Amniotic stem cell (primary cell): ENCODE measurements around the gene COL25A1.
"Not testable (repeated sequence)": the region's sequence is repeated elsewhere in the genome, so short reads cannot be mapped to it uniquely, and the experiment has no call there.

ENCODE experiments used
- DNase-seq: peaks from one replicate; lab custom pipeline; 2025; lab: John Stamatoyannopoulos, UW

Gene COL25A1

DNA sequence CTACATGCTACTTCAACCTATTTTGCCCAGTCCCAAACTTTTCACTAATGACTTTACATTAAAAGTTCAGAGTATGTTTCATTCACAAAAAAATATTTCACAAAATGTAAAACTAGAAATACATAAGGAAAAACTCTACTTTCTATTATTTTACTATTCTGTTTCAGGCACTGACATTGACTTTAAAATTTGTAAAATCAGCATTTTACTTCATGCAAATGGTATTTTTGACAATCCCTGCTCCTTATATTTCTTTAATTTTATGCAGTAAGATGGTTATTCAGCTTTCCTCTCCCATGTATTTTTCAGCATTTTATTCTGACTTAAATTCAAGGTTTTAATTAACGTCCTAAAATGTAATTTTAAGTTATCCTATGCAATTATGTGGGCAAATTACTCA, 178.5 kb downstream of the COL25A1 start:
- no peak for DNase-seq

DNA sequence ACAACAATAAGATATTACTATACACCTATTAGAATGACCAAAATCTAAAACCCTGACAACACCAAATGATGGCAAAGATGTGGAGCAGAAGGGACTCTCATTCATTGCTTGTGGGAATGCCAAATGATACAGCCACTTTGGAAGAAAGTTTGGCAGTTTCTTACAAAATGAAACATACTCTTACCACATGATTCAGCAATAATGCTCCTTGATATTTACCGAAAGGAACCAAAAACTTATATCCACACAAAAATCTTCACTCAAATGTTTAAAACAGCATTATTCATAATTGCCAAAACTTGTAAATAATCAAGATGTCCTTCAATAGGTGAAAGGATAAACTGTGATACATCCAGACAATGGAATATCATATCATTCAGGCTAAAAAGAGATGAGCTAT, 180.9 kb downstream of the COL25A1 start:
- DNase-seq, result no peak

DNA sequence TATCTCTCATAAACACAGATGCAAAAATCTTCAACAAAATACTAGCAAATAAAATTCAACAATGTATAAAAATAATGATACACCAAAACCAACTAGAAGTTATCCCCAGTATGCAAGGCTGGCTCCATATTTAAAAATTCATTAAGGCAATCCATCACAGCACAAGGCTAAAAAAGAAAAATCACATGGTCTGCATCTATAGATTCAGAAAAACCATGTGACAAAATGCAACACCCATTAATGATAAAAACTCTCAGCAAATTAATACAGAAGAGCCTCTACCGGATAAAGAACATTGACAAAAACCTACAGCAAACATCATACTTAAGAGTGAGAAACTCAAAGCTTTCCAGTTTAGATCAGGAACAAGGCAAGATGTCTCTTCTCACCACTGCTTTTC, 182.6 kb downstream of the COL25A1 start:
- no peak for DNase-seq

DNA sequence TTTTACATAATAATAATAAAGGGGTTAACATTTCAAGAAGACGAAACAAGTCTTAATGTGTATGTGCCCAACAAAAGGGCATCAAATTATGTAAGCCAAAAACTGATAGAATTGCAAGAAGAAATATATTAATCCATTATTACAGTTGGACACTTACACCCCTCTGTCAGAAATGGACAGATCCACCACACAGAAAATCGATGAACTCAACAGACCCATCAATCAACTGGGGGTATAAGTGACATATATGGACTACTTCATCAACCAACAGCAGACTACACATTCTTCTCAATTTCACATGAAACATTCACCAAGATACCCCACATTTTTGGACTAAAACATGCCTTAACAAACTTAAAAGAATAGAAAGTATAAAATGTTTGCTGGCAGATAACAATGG, 183.8 kb downstream of the COL25A1 start:
- no peak for DNase-seq

DNA sequence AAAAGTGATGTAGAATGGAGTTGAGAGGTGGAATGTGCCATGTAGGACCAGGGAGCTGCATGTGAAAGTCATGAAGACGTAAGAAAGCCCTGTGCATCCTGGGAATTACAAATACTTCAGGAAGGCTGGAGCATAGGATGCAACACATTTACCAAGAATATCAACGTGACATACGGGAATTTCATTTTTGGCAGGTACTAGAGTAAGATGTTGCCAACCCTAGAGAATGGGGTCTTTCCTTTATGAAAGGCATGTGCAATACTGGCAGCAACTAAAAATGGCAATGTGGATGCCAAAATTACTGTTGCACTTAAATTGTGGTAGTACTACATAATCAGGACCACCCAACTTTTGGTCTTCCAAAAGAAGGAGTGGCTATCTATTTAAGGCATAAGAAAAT, 188.0 kb downstream of the COL25A1 start:
- no peak for DNase-seq

DNA sequence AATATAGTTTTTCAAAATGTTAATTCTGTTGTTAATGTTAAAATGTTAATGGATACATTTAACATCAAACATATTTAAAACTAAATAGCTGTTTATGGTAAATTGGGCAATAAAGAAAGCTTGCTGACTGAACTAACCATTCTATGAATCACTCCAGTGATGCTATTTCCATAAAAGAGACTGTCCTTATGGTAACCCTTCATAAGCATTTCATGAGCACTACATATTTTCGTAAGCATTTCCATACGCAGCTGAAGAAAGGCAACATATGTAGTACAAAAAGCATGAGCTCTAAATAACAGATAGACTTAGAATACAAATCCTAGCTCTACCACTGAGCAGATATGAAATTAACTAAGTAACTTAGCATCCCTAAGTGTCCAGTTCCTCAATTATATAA, 188.9 kb downstream of the COL25A1 start:
- DNase-seq, result no peak

DNA sequence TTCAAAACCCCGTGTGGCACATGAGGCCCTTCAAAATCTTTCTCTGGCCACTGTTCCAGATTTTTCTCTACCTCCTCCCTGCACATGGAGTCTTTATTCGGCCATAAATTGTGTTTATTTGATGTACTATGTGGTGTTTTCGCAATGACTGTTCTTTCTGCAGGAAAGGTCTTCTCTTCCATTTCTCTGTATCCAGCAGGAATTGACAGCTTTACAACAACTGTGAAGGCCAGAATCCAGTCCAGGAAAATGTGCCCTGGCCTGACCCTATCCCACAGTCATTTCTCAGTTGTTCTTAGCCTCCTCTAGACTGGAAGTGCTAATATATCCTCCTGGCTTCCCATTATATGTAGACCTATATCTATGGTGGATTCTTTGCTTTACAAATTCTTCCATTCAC, 191.4 kb downstream of the COL25A1 start:
- DNase-seq, result no peak

DNA sequence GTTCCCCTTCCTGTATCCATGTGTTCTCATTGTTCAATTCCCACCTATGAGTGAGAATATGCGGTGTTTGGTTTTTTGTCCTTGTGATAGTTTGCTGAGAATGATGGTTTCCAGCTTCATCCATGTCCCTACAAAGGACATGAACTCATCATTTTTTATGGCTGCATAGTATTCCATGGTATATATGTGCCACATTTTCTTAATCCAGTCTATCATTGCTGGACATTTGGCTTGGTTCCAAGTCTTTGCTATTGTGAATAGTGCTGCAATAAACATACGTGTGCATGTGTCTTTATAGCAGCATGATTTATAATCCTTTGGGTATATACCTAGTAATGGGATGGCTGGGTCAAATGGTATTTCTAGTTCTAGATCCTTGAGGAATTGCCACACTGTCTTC, 194.2 kb downstream of the COL25A1 start:
- not testable (repeated sequence) for DNase-seq

DNA sequence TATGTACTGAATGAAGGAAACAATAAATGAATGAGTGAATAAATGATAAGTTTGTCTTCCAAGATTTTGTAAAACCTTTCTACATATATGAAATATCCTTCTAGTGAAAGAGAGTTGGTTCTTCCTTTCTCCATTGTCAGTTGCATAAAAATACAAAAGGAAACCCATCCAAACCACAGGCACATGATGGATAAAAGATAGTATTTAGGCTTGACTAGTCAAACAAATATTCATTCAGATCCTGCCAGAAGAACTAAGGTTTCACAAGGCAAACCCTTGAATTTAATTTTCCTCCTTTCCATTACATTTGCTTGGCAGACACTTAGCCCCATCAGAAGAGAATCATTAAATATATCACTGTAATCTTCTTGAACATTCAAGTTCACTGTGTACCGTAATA, 208.4 kb downstream of the COL25A1 start:
- DNase-seq, result no peak

DNA sequence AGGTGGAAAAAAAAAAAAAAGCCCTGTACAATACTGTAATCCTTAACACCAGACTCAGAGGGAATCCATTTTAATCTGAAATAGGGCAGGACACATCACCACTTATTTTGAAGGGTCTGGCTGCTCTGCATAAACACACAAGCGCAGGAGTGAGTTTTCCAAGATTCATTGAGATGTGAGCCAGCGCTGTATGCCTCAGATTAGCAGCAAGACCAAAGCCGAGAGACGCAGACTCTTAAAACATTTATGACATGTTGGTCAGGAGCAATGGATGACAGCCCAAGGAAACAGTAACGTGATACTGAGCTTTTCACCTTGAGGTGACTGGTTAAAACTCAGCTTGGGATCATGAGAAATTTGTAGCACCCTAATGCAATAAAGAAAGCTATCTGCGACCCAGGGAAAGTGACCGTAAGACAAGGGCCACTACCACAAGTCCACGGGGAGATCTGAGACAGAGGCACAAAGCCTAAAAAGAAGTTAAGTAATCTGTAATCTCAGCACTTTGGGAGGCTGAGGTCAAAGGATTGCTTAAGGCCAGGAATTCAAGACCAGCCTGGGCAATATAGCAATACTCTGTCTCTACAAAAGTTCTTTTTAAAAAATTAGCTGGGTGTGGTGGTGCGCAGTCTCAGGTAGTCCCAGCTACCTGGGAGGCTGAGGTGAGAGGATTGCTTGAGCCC, 210.6 kb downstream of the COL25A1 start:
- no peak for DNase-seq

DNA sequence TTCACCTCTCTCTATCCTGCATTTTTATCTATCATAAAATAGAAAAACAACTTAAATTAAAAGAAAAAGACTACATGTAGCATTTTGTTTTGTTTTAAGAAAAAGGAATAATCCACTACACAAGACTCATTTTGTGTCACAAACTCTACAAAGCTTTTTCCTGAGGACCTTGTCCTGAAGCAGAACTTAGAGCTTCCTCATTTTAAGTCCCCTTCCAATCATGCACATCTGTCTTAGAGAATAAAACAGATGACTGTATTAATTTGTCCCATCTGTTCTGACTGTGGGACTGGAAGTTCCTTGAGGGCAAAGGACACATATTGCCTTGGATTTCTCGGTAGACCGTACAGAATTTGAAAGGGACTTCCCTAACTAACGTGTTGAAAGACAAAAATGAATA, 218.5 kb downstream of the COL25A1 start:
- no peak for DNase-seq

DNA sequence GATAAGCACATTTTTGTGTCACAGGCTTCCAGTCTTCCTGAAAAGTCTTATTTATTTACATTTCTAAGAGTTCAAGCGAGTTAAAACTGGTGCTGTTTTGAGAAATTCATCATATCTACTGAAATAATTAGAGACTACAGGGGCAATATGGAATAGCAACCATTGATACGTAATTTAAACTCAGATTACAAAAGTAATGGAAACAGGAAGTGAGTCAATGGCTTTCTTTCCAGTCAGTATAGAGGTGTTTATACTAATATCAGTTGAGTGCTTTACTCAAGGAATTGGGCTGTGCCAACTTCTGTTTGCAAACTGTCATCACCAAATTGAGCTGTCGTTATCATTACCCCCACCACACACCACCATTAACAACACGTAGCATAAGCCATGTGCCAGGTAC, 222.7 kb downstream of the COL25A1 start:
- DNase-seq, result no peak

DNA sequence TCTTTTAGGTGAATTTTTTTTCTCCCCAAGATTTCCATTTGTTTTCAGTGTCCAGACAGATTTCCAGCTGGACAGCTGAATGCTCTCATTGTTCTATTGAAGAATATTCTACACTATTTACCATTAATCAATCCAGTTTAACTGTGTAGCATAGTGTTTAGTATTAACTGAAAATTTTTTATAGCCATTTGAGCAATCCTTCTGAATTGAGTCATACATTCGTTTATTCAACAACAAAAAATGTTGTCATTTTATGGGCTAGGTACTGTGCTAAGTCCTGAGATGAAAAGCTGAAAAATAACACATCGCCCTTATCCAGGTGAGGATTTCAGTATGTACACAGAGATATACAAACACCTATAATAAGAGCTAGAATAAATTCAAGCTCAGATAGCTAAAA, 223.3 kb downstream of the COL25A1 start:
- DNase-seq, result no peak

DNA sequence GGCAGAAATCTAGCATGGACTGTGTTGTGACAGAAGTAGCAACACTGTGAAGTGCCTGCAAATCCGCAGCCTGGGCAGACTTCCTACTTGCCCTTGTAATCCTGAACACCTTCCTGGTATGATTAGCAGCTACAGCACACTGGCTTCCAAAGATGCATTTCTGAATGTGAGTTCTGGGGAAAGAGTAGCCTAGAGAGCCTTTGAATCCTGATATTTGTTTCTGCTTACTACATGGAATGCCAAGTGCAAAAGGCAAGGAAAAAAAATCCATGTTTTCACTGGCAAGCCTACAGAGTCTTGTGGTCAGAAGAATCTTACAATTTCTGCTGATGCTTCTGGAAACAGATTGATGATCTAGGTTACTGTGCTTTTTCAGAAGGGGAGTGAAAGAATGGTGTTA, 223.7 kb downstream of the COL25A1 start:
- DNase-seq, result no peak

DNA sequence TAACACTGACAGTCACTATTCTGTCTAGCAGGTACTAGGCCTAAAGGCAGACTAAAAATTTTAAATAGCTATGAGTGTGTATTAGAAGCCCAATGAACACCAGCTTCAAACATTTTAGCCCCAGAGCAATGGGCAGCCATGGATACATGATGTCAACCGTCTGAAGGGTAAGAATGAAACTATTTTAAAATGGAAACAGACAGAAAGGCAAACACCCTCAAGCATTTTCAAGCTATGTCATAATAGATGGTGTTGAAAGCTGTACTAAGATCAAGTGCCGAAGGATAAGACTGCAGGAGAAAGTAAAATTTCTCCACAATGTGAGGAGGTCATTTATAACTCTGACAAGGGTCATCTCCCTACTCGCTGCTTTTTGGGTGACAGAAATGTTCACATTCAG, 225.0 kb downstream of the COL25A1 start:
- DNase-seq, result no peak

DNA sequence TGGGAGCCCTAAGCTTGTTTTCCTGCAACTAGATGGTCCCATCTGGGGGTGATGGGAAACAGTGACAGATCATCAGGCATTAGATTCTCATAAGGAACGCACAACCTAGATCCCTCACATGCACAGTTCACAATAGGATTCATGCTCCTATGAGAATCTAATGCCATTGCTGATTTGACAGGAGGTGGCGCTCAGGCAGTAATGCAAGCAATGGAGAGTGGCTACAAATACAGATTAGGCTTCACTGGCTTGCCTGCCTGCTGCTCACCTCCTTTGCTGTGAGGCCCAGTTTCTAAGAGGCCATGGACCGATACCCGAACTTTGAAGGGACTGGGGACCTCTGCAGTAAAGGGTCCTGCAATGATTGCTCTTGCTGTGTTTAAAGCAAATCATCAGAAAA, 225.7 kb downstream of the COL25A1 start:
- DNase-seq, result not testable (repeated sequence)

DNA sequence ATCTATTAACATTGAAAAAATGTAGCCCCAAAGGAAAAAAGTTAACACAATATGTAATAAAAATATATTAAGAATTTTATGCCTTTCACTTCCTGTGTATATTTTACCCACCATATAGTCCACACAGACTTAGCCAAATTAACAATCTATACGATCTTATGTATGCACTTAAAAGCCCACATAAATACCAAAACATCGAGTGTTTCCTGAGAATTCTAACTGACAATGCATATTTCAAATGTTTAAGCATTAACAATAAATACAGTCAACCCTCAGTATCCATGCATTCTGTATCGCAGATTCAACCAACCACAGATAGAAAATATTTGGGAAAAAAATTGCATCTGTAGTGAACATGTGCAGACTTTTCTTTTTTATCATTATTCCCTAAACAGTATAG, 226.8 kb downstream of the COL25A1 start:
- no peak for DNase-seq

DNA sequence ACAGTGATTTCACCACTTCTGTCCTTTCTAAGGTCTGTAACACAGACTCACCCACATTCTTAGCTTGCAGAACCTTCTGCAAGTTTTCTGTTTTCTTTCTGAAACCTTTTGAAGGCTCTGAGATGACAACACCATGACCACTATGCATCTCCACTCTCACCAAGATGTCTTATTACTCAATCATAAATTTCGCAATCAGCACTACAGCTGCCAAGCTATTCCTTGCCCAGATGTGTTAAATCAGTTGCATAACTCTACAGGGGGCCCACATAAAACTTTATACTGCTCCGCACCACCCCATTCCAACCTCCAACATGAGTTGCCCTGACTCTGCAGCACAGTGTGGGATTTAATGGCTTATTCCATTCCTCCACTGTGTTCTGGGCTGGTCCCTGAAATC, 229.9 kb downstream of the COL25A1 start:
- no peak for DNase-seq

DNA sequence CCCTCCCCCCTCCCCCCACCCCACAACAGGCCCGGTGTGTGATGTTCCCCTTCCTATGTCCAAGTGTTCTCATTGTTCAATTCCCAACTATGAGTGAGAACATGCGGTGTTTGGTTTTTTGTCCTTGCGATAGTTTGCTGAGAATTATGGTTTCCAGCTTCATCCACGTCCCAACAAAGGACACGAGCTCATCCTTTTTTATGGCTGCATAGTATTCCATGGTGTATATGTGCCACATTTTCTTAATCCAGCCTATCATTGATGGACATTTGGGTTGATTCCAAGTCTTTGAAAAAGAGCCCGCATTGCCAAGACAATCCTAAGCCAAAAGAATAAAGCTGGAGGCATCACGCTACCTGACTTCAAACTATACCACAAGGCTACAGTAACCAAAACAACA, 231.8 kb downstream of the COL25A1 start:
- not testable (repeated sequence) for DNase-seq

DNA sequence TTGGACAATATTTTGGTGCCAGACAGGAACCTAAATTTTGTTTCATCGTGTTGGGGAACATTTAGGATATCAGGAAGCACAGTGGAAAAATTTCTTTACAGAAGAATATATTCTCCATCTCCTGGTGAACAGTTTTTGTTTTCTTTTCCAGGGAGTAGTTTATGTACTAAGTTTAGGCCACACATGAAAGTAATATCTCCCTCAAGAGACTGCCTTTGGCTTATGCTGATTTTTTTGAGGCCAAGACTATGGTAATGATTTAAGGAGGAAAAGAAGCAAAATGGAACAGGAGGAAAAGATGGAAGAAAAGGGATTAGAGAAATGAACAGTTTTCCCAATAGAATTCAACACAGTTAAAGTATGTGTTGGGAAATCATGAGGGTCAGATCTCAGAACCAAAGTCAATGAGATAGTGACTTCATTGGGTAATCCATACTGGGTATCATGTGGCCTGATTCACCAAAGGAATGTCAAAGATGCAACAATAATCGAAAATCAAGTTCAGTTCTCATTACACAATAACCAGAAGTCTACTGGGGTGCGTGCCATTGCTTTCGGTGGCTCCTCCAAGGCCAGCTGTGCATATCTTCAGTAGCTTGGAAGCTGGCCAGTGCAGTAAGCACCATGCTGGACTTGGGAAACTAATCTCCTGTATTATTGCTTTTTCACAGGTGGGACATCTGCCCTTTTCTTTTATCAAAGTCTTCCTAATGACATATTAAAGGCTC, 234.8 kb downstream of the COL25A1 start:
- no peak for DNase-seq

DNA sequence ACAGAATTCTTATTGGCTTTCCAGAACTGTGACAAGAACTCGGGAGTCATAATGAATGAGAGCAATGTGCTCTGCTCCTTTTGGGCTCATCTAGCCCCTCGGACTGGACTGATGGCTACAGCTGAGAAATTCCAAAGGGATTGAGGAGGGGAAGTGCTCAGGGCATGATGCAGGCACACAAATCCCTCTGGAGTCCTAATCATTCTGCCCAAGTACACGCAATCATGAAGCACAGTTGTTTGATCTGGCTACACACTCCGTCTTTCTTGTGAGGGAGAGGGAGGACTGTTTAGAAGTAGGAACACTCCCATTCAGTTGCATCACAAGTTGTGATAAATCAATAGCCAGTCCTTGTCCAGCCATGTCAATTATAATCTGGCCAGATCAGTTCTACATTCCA, 237.5 kb downstream of the COL25A1 start:
- no peak for DNase-seq

DNA sequence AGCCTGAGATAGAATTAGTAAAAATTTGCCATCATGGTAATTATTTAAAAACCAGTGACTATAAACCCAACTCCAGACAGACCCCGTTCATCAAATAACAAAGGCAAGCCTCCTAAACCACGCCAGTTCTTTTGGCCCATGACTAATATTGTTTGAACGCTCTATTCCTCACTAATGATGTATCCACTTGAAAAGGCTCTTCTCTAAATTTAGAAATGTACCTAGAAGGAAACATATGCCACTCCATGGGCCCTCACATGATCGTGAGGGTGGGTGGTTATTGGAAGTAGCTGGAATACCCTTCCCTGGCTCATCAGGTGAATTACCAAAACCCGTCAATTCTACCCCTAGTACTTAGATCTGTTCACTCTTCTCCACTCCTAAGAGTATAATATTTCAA, 249.2 kb downstream of the COL25A1 start:
- no peak for DNase-seq

DNA sequence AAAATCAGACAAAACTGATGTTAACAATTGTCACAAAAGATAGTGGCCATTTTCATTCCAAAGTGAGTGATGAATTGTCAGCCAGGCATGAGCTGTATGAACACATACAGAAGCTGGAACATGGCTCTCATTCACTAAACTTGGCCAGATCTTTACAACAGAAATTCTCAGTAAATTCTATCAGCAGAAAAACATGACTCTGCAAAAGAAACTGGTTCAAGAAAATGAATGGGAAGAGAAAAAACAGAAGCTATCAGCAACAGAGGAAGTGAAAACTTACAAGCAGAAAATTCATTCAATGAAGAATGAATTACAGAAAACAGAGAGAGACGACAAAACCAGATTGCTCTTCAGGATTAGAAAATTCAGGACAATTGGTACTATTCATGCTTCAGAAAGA, 249.6 kb downstream of the COL25A1 start:
- no peak for DNase-seq

DNA sequence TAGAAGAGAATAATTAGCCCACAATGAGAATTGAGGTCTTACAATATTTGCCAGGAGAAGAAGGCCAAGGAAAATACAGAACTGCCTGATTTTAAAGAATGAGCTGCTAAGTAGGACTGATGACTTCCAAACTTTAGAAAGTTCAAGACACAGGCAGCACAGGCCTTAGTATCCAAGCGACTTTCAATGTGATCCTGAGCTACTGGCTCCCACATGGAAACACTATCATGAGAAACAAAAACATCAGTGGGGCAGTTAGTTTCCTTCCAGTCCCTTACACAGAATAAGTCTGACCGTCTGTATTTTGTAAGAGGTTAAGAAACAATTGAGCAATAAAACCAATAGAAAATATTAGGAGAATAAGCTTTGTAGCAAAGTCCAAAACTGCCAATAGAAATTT, 251.4 kb downstream of the COL25A1 start:
- no peak for DNase-seq
